ENCODE measurements around the gene THNSL1. TPM values are rescaled to one million over a fixed set of nuclear protein-coding genes. Genes with fewer than 3 reads are reported as not detected.

The THNSL1 gene
- total RNA-seq, 1 experiment from 2014 or later: not detected

GRCh38 chr10:25038325-25038724, 21.9 kb downstream of the THNSL1 start:
- Histone ChIP-seq H3K79me2 (ENCODE audit: low read length) (no peaks in the 10 kb centered on the region), H3K36me3 (ENCODE audit: insufficient read depth, low read length) (no peaks in the 10 kb centered on the region), H2AFZ (ENCODE audit: low read length) (no peak overlapping the region), H3K4me3 (ENCODE audit: low read length) (no peak overlapping the region), H3K27ac (ENCODE audit: low read length) (no peak overlapping the region), H3K9ac (ENCODE audit: low read length) (no peak overlapping the region), H3K9me2 (replicated peaks; ENCODE audit: insufficient read depth, low read length) (no peaks in the 10 kb centered on the region), H3K4me1 (ENCODE audit: low read length) (no peaks in the 10 kb centered on the region), H3K9me3 (ENCODE audit: low read length) (peaks cover 9% of the 10 kb centered on the region; the same call in 1 of the 2 replicates), H3K27me3 (ENCODE audit: low read length) (no peaks in the 10 kb centered on the region), H3K4me2 (ENCODE audit: low read depth, low read length, poor library complexity, severe bottlenecking) (no peak overlapping the region), H4K20me1 (ENCODE audit: insufficient read depth, low read depth, low read length) (no peaks in the 10 kb centered on the region)
- DNase-seq: no peak

DNA sequence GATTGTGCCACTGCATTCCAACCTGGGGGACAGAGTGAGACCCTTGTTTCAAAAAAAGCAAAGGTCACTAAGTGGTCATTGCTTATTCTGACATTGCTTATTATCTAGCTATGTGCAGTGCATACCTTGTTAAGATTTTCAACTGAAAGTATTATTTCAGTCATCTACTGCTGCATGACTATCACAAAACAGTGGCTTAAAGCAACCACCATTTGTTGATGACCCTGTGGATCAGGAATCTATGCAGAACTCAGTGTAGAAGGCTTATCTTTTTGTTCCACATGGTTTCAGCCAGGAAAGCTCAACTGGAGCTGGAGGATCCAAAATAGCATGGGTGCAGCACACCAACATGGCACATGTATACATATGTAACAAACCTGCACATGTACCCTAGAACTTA, 23.1 kb downstream of the THNSL1 start:
- no peaks in the 10 kb centered on the region for H3K79me2 ChIP-seq (ENCODE audit: low read length)
- DNase-seq: no peak

GRCh38 chr10:25046641-25047040, 30.2 kb downstream of the THNSL1 start:
- Histone ChIP-seq H3K9ac (ENCODE audit: low read length) (no peak overlapping the region), H4K20me1 (ENCODE audit: insufficient read depth, low read depth, low read length) (no peaks in the 10 kb centered on the region), H3K9me3 (ENCODE audit: low read length) (peaks cover 16% of the 10 kb centered on the region; the same call in 1 of the 2 replicates), H3K4me1 (ENCODE audit: low read length) (no peaks in the 10 kb centered on the region), H3K36me3 (ENCODE audit: insufficient read depth, low read length) (no peaks in the 10 kb centered on the region), H3K79me2 (ENCODE audit: low read length) (no peaks in the 10 kb centered on the region), H3K4me2 (ENCODE audit: low read depth, low read length, poor library complexity, severe bottlenecking) (no peak overlapping the region), H2AFZ (ENCODE audit: low read length) (no peak overlapping the region), H3K9me2 (replicated peaks; ENCODE audit: insufficient read depth, low read length) (no peaks in the 10 kb centered on the region), H3K27ac (ENCODE audit: low read length) (no peak overlapping the region), H3K4me3 (ENCODE audit: low read length) (no peak overlapping the region), H3K27me3 (ENCODE audit: low read length) (no peaks in the 10 kb centered on the region)
- DNase-seq: no peak

More for the DNA sequence above, 23.1 kb downstream of the THNSL1 start:
- no peaks in the 10 kb centered on the region for H3K9me2 ChIP-seq (replicated peaks; ENCODE audit: insufficient read depth, low read length)
- no peaks in the 10 kb centered on the region for H3K36me3 ChIP-seq (ENCODE audit: insufficient read depth, low read length)
- no peak overlapping the region for H3K4me2 ChIP-seq (ENCODE audit: low read depth, low read length, poor library complexity, severe bottlenecking)
- no peaks in the 10 kb centered on the region for H3K4me1 ChIP-seq (ENCODE audit: low read length)
- H3K27ac ChIP-seq (ENCODE audit: low read length): no peak overlapping the region
- no peaks in the 10 kb centered on the region for H3K27me3 ChIP-seq (ENCODE audit: low read length)
- no peak overlapping the region for H3K9ac ChIP-seq (ENCODE audit: low read length)
- peaks cover 13% of the 10 kb centered on the region; the same call in 1 of the 2 replicates for H3K9me3 ChIP-seq (ENCODE audit: low read length)
- H3K4me3 ChIP-seq (ENCODE audit: low read length): no peak overlapping the region
- no peak overlapping the region for H2AFZ ChIP-seq (ENCODE audit: low read length)
- H4K20me1 ChIP-seq (ENCODE audit: insufficient read depth, low read depth, low read length): no peaks in the 10 kb centered on the region

DNA sequence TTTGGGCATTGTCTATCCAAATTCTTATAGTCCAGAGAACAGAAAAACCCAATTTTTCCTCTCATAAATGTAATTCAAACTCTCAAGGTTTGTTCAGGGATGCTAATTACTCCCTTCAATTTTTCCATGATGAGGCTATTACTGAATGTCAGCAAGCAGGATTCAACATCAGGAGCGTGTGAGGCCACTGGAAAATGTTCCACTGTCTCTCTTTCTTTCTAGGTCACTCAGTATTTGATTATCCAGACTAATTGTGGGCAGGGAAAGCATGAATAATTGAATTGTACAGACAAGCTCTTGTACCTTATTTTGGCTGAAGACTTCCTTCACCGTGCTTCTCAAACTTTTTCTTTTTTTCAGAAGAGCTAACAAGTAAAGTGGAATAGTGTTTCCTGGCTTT, 30.7 kb downstream of the THNSL1 start:
- Histone ChIP-seq H3K36me3 (ENCODE audit: insufficient read depth, low read length) (no peaks in the 10 kb centered on the region), H3K4me1 (ENCODE audit: low read length) (no peaks in the 10 kb centered on the region), H2AFZ (ENCODE audit: low read length) (no peak overlapping the region), H3K9me2 (replicated peaks; ENCODE audit: insufficient read depth, low read length) (no peaks in the 10 kb centered on the region), H3K9me3 (ENCODE audit: low read length) (peaks cover 16% of the 10 kb centered on the region; the same call in 1 of the 2 replicates), H3K4me3 (ENCODE audit: low read length) (no peak overlapping the region), H3K27me3 (ENCODE audit: low read length) (no peaks in the 10 kb centered on the region), H4K20me1 (ENCODE audit: insufficient read depth, low read depth, low read length) (no peaks in the 10 kb centered on the region), H3K4me2 (ENCODE audit: low read depth, low read length, poor library complexity, severe bottlenecking) (no peak overlapping the region), H3K27ac (ENCODE audit: low read length) (no peak overlapping the region), H3K79me2 (ENCODE audit: low read length) (no peaks in the 10 kb centered on the region), H3K9ac (ENCODE audit: low read length) (no peak overlapping the region)
- DNase-seq: no peak

DNA sequence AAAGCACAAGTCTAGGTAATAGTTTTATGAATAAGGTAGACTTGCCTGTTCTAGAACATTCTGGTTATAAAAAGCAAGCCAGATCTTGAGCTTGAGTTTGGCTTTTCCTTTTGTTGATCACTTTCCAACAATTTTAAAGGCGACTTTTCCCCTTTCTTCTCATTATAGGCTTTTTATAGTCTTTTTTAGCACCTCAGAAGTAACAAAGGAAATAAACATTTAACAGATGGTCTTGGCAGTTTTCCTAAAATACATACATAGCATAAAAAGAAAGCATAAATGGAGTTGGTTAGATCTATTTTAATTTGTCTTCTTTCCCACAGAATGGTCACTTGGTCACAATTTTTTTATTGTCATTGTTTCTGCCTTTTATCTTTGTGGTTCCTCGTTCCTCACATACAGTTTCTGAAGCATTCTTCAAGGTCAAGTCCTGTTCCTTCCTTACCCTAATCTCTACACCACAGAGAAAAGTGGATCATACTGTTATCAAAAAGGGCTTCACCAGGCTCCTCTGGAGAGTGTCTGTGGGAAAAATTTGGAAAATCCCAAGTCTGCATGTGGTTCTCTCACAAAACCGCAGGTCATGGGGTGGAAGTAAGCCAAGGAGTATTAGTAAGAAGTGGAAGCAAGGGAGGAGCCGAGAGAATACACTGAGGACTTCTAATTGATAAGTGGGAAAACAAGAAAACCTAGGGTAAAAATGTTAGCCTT, 31.3 kb downstream of the THNSL1 start:
- H2AFZ ChIP-seq (ENCODE audit: low read length): no peak overlapping the region
- DNase-seq: no peak
- no peaks in the 10 kb centered on the region for H3K36me3 ChIP-seq (ENCODE audit: insufficient read depth, low read length)
- H3K79me2 ChIP-seq (ENCODE audit: low read length): no peaks in the 10 kb centered on the region
- H3K27me3 ChIP-seq (ENCODE audit: low read length): no peaks in the 10 kb centered on the region
- H3K27ac ChIP-seq (ENCODE audit: low read length): no peak overlapping the region
- H3K4me3 ChIP-seq (ENCODE audit: low read length): no peak overlapping the region
- no peaks in the 10 kb centered on the region for H3K4me1 ChIP-seq (ENCODE audit: low read length)
- H3K9me3 ChIP-seq (ENCODE audit: low read length): peaks cover 14% of the 10 kb centered on the region; the same call in 1 of the 2 replicates
- no peak overlapping the region for H3K4me2 ChIP-seq (ENCODE audit: low read depth, low read length, poor library complexity, severe bottlenecking)
- H3K9me2 ChIP-seq (replicated peaks; ENCODE audit: insufficient read depth, low read length): no peaks in the 10 kb centered on the region
- H3K9ac ChIP-seq (ENCODE audit: low read length): no peak overlapping the region
- no peaks in the 10 kb centered on the region for H4K20me1 ChIP-seq (ENCODE audit: insufficient read depth, low read depth, low read length)

- Histone ChIP-seq H3K36me3 (ENCODE audit: insufficient read depth, low read length) (no peaks in the 10 kb centered on the region), H3K79me2 (ENCODE audit: low read length) (no peaks in the 10 kb centered on the region), H3K4me3 (ENCODE audit: low read length) (no peak overlapping the region), H4K20me1 (ENCODE audit: insufficient read depth, low read depth, low read length) (no peaks in the 10 kb centered on the region), H3K4me1 (ENCODE audit: low read length) (no peaks in the 10 kb centered on the region), H3K27me3 (ENCODE audit: low read length) (no peaks in the 10 kb centered on the region), H3K9me2 (replicated peaks; ENCODE audit: insufficient read depth, low read length) (no peaks in the 10 kb centered on the region), H3K9ac (ENCODE audit: low read length) (no peak overlapping the region), H2AFZ (ENCODE audit: low read length) (no peak overlapping the region), H3K4me2 (ENCODE audit: low read depth, low read length, poor library complexity, severe bottlenecking) (no peak overlapping the region), H3K27ac (ENCODE audit: low read length) (no peak overlapping the region), H3K9me3 (ENCODE audit: low read length) (peaks cover 12% of the 10 kb centered on the region; the same call in 1 of the 2 replicates)
- DNase-seq: no peak
These were observed 32.0 kb downstream of the THNSL1 start for GRCh38 chr10:25048450-25048849.

- Histone ChIP-seq H3K27ac (ENCODE audit: low read length) (no peak overlapping the region), H2AFZ (ENCODE audit: low read length) (no peak overlapping the region), H3K4me2 (ENCODE audit: low read depth, low read length, poor library complexity, severe bottlenecking) (no peak overlapping the region), H3K9me2 (replicated peaks; ENCODE audit: insufficient read depth, low read length) (no peaks in the 10 kb centered on the region), H3K9ac (ENCODE audit: low read length) (no peak overlapping the region), H3K36me3 (ENCODE audit: insufficient read depth, low read length) (no peaks in the 10 kb centered on the region), H3K4me3 (ENCODE audit: low read length) (no peak overlapping the region), H4K20me1 (ENCODE audit: insufficient read depth, low read depth, low read length) (no peaks in the 10 kb centered on the region), H3K4me1 (ENCODE audit: low read length) (no peaks in the 10 kb centered on the region), H3K9me3 (ENCODE audit: low read length) (peaks cover 8% of the 10 kb centered on the region), H3K79me2 (ENCODE audit: low read length) (no peaks in the 10 kb centered on the region), H3K27me3 (ENCODE audit: low read length) (no peaks in the 10 kb centered on the region)
- no peak for DNase-seq
These were observed 33.6 kb downstream of the THNSL1 start for GRCh38 chr10:25049966-25050365.

- no peak overlapping the region for H3K4me2 ChIP-seq (ENCODE audit: low read depth, low read length, poor library complexity, severe bottlenecking)
- DNase-seq: no peak
- no peak overlapping the region for H3K27ac ChIP-seq (ENCODE audit: low read length)
- no peaks in the 10 kb centered on the region for H4K20me1 ChIP-seq (ENCODE audit: insufficient read depth, low read depth, low read length)
- H3K27me3 ChIP-seq (ENCODE audit: low read length): no peaks in the 10 kb centered on the region
- no peaks in the 10 kb centered on the region for H3K9me2 ChIP-seq (replicated peaks; ENCODE audit: insufficient read depth, low read length)
- peaks cover 7% of the 10 kb centered on the region for H3K9me3 ChIP-seq (ENCODE audit: low read length)
- H2AFZ ChIP-seq (ENCODE audit: low read length): no peak overlapping the region
- no peaks in the 10 kb centered on the region for H3K79me2 ChIP-seq (ENCODE audit: low read length)
- H3K9ac ChIP-seq (ENCODE audit: low read length): no peak overlapping the region
- H3K4me1 ChIP-seq (ENCODE audit: low read length): no peaks in the 10 kb centered on the region
- no peak overlapping the region for H3K4me3 ChIP-seq (ENCODE audit: low read length)
- no peaks in the 10 kb centered on the region for H3K36me3 ChIP-seq (ENCODE audit: insufficient read depth, low read length)
These were observed 34.0 kb downstream of the THNSL1 start for GRCh38 chr10:25050402-25050801.

Measured in Karpas-422 (cell line).